GM04504 (cell line): ENCODE measurements around the gene CHKA.

ENCODE experiments used
- DNase-seq: peaks from one replicate; pipeline ENCODE4 v3.0.0-alpha.2; 2012; ENCODE audit warnings: low read depth

The CHKA gene

DNA sequence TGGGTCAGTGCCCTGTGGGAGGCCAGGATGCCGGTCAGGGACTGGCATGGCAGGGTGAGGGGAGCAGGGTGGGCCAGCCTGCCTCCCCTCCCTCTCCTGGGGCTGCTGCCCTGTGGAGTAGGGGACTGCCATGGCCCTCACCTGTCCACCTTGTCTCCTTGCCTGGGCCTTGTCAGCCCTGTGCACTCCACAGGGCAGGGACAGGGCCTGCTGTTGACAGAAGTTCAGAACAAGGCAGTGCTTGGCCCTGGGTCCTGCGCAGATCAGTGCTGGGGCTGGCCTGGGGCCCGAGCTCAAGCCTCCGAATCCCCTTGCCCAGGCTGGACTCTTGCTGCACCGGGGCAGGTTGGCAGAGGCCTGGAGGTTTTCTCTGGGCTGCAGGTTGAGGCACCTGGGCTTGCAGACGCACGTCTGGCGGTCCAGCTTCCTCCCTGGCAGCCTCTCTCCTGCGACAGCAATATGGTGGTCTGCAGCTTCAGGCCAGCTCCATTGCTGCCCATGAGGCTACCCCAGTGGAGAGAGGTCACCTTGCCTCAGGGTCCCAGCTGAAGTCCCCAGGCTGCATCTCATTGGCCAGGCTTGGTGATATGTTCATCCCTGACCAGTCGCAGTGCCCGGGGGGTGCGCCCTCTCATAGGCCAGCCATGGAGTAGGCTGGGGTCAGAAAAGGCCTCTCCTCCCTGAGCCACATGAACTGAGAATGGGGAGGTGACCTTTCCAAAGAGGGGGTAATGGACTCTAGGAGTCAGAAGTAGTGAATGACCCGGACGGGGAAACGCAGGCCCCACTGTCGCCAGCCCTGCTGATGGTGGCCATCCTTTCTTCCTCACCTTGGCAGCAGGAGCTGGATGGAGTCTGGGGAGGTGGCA, 21.5 kb upstream of the CHKA start:
- no peak for DNase-seq

DNA sequence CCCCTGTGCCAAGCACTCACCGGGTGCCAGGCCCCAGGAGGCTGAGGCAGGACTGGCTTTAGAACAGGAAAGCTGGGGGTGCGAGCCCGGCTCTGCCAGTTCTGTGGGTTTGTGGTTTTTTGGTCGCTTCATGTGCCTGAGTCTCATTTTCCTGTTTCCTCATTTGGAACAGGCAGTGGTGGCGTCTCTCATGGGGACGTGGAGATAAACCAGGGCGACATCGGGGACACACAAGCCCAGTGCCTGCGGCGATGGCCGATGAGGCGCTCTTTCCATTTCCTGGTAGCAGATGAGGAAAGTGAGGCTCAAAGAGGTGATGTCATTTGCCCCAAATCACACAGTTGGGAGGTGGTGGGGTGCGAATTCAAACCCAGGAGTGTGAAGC, 20.8 kb upstream of the CHKA start:
- DNase-seq = no peak

DNA sequence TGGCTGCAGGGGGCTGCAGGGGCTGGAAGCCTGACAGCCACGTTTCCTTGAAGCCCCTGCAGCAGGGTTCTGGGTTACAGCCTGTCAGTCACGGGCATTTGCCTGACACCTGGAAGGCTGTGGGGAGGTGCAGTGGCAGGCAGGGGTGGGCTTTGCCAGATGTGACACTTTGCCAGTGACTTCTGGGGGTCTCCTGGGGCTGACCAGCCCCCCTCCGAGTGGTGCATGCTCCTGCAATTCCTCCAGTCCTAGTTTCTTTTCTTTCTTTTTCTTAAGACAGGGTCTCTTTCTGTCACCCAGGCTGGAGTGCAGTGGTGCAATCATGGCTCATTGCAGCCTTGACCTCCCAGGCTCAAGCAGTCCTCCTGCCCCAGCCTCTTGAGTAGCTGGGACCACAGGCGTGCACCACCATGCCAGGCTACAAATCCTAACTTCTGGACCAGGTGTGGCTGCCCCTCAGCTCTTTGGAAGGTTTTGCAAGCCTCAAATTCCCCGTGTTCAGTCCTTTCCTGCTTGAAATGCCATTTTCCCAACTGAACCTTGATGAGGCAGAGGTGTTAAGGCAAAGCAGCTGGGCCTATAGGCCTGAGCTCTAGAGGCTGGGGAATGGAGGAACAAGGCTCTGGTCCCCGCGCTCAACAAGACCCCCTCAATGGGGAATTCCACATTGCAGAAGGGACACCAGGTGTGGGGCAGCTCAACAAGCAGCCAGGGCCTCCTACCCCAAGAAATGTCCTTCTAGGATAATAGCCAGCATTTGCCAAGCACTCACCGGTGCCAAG, 20.2 kb upstream of the CHKA start:
- no peak for DNase-seq

DNA sequence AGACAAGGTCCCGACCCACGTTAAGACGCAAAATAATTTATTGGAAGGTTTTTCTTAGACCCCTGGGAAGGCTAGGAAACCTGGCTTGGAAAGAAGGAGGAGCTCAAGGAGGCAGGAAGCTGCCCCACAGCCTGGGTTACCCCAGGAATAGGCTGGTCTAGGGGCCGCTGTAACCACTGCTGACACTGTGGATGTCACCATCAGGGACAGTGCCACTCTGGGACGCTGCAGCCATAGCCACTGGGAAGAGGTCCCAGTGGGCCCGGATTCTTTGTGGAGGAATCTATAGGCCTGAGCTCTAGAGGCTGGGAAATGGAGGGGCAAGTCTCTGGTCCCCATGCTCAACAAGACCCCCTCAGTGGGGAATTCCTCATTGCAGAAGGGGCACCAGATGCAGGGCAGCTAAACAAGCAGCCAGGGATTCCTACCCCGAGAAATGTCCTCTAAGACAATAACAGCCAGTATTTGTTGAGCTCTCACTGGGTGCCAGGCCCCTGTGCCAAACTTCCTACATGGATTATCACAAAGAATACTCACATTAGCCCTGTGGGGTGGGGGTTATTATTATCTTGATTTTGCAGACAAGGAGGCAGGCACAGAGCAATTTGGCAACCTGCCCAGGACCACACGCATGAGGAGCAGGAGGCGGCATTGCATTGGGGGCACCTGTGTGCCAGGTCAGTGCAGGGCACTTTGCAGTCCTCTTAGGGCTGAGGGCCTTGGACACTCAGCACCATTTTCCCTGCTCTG, 19.5 kb upstream of the CHKA start:
- DNase-seq = no peak

DNA sequence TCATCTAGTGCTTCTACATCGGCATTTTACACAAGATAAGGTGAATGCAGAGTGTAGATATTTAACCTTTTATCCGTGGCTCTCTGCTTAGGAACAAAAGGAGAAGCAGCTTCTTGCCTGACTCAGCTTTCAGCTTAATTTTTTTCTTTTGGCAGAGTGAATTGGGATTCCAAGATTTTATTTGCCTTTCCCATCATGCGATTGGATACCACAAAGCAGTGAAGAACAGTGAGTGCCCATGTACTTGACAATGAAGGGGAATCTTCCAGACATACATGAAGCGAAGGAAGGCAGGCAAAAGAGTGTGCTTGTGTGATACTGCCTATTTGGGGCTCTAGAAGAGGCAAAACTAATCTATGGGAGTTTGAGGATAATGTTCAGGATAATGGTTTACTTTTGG, 17.0 kb upstream of the CHKA start:
- DNase-seq = no peak

DNA sequence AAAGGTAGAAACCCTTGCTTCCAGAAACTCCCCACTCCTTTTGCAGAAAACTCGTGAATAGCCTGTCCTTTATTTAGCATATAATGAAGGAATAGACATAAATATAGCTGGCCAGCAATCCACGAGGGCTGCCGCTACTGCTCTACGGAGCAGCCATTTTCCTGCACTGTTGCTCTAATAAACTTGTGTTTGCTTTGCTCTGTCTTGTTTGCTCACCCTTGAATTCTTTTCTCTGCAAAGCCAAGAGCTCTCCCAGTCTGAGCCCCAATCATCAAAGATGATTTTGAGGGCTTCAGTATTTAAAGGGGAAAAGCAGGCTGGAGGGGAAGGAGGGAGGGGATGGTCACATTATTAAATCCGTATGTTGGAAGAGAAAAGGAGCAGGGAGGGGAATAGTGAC, 16.6 kb upstream of the CHKA start:
- no peak for DNase-seq

DNA sequence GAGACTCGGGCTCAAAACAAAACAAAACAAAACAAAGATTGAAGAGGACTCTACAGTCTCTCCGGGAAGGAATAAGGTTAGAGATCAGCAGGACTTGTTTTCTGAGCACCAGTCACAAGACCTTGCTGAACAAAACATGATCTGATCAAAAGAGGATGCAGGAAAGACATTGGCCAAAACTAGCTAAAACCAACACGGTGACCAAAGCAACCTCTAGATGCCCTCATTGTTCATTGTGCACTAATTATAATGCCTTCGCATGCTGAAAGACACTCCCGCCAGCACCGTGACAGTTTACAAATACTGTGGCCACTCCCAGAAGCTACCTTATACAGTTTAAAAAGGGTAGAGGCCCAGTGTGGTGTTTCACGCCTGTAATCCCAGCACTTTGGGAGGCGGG, 15.7 kb upstream of the CHKA start:
- DNase-seq = no peak

DNA sequence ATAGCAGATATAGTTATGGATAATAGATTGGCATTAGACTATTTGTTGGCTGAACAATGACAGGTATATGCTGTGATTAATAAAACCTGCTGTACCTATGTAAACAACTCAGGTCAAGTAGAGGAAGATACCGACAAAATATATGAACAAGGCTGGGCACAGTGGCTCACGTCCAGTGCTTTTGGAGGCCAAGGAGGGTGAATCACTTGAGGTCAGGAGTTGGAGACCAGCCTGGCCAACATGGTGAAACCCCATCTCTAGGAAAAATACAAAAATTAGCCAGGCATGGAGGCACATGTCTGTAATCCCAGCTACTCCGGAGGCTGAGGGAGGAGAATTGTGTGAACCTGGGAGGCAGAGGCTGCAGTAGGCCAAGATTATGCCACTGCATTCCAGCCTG, 14.0 kb upstream of the CHKA start:
- DNase-seq = no peak

DNA sequence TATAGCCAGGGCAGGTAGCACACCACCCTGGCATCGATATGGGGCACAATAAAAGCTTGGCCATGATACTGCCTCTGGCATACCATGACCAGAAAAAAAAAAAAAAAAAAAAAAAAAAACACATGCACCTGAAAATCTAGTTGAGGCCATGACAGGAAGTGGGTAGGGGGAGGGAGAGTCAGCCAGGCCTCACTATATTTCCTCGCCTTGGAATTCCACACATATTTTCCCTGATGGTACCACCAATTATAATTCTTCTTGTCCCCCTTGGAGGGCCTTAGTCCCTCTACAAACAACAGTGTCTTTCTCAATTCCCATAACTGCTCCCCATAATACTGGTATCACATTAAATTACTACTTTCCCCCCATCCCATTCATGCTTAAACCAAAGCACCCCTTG, 12.6 kb upstream of the CHKA start:
- DNase-seq = no peak

DNA sequence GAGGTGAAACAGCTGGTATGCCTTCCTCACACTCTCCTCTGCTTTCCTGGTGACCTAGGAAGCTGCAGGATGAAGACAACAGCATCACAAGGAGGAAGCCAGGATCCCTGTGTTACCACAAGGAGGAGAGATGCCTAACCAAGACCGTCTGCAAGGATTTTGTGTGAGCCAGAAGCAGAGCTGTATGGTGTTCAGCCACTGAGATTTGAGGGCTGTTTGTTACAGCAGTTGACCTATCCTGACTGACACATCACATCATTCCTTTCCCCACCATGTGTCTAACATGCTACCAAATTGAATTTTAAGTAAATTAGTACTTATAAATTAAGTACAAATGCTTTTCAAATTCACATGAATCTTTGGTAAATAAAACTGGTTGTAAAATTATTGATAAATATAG, 8.9 kb upstream of the CHKA start:
- no peak for DNase-seq

DNA sequence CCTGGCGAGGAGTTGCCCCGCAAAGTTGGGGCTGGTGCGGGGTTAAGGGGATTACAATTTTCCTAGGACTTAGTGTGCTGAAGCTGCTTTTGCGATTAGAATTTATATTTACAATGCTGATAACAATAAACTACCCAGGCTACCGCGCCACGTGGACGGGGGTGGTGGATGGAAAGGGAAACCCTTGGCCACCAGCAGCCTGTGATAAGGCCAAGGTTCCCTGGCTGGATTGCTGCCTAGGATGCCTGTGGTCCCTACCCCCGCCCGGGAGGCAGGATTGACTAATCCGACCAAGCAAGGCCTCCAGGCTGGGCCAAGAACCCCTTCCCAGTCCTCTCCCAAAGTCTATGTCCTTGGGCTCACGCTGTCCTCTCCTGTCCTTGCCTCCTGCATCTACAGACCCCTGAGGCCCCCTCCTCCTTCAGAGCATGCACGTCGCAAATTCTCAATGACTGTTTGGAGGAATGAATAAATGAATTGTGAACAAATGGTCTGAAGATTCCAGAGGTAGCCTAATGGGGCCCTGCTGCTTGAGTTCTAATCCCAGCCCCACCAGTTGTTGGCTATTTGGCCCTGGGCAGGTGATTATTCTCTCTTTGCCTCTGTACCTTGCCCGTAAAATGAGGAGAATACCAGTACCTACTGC, 7.6 kb upstream of the CHKA start:
- no peak for DNase-seq

DNA sequence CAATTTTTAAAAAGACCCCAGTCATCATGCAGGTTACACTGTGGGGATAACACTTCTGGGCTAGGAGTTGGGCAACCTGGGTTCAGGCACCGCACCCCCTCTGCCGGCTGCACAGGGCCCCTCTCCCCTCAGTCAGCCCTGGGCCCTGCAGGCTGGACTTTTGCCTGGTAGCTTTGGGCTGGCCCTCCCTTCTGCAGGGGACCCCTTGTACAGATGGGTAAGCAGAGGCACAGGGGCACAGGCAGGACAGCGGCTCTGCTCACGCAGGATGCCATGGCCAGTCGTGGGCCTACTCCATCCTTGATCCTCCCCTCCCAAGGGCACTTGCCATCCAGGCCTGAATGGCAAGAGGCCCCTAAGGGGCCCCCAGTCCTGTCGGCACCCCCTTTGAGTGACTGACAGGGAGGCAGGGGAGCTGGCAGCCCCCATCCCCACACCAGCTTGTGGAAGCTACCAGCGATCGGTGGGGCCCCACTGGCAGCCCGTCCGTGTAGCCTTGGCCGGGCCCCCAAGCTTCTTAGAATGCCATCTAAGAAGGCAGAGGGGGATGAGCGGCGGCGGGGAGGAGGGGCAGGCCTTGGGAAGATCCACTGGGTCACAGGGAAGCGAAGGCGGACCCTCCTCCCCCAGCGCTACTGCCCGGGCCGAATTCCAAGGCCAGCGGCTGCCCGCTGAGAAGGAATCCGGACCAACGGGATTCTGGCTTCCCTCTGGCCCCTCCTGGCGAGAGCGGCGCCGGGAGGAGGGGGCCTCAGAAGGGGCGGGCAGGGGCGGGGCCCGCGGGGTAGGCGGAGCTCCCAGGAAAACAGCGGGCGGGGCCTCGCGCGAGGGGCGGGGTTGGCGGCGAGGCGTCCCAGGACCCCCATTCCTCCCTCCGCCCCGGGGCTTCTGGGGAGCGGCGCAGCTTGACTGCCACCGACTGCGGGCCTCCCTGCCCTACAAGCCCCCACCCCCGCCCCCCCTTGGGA, 6.8 kb upstream of the CHKA start:
- DNase-seq = no peak

DNA sequence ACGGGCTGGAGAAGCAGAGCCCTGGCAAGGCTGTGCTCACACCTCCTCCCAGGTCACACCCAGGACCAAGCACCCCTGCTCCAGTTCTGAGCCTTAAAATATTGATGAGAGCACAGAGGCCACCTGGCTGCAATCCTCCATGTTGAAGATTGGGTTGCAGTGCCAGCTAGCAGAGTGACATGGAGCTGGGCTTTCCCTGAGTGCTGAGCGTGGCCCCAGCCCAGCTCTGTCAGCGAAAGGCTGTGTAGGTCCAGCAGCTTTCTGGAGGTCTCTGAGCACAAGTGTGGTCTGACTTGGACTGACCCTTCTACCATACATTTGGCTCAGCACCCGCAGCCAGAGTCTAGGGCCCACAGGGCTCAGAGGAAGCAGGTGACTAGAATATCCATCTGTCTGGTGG, 4.0 kb upstream of the CHKA start:
- no peak for DNase-seq

DNA sequence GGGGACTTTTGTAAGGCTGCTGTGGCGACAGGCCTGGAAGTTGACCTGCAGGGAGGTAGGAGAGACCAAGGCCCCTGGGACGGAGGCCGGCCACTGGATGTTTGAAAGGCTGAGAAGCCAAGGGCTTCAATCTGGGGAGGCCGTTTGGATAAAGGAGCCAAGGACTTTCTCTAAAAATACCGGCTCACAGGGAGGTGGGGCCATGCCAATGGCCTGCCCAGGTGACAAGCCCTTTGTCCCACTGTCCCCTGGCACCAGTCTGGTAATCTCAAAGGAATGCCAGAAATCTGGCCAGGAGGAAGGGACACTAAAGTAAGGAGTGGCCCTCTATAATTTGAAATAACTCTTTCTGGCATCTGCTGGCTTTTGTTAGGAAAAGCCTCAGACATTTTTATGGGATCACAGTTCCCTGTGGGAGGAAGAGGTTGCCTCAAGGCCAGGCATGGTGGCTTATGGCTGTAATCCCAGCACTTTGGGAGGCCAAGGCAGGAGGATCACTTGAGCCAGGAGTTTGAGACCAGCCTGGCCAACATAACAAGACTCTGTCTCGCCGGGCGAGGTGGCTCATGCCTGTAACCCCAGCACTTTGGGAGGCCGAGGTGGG, 1.9 kb upstream of the CHKA start:
- DNase-seq = no peak

DNA sequence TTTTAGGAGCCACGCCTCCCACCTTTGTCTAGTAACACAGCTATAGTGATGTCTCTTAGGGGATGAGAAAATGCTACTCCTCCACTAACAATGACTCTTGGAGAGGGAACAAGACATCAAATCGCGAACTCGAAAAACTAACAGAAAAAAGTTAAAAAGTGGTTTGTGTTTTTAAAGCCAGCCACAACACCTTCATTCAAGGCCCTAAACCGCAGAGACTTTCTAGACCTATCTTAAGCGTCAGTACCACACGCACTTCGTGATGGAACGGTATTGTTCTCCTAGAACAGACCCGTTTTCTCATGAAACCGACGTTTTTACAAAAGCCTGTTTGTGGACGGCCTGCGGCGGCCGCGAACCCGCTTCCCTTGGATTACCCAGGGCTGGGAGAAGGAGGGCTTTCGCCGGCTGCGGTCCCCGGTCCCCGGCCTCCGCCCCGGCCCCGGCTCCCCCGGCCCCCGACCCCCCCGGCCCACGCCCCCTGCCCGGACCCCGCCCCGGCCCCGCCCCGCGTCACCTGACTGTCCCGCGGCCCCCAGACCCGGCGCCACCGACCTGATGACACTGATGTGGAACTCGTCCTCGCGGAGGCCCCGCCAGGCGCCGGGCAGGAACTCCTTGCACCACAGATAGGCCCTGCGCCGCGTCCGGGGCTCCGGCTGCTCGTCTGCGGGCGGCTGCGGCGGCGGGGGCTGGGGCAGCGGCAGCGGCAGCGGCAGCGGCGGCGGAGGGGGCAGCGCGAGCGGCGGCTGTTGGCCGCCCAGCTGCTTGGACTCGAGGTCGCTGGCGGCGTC, 718 bp downstream of the CHKA start:
- no peak for DNase-seq

DNA sequence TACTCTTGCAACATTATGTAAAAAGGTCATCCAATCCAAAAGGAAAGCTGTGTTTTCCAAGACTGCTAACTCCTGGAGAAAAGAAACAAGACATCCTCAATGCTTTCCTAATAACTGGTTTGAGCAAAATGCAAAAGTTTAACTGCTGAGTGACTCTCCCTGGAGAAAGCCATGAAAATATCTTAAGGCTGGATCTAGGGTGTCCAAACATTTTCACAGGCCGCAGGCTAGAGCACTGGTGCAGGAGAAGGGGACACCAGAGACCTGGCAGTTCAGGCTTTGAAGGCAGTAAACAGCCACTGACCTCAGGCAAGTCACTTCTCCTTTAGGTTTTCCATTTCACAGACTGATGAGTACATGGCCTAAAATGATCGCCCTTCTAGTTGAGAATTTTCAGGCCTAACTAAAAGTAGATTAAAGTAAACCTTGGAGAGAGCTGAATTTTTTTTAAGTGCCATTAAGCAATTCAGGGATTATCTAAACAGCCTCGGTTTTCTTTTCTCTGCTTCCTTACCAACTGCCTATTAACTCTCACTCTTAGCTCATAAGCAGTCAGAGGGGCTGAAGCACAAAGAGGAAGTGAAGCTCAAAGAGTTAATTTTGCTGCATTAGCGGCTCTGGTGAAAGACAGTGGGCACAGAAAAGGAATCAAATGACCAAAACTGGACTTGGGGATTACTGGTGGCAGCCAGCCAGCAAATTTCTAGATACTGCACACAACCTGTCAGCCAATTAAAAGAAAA, 2.3 kb downstream of the CHKA start:
- no peak for DNase-seq

DNA sequence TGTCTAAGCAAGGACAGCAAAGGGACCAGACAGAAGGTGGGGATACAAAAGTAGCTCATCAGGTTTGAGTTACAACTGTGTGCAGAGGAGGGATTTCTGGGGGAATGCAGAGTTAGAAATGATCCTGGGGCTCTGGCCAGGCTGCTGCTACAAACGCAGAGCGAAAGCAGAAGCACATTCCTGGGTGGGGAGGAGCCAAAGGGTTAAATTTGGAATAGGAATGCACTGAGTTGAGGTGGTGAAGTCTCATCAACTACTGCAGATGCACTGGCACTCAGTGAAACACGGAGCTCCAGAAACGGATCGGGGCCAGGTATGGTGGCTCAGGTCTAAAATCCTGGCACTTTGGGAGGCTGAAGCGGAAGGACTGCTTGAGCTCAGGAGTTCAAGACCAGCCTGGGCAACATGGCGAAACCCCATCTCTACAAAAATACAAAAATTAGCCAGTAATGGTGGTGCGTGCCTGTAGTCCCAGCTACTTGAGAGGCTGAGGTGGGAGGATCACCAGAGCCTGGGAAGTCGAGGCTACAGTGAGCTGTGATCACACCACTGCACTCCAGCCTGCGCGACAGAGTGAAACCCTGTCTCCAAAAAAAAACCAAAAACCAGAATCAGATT, 3.2 kb downstream of the CHKA start:
- DNase-seq = no peak

DNA sequence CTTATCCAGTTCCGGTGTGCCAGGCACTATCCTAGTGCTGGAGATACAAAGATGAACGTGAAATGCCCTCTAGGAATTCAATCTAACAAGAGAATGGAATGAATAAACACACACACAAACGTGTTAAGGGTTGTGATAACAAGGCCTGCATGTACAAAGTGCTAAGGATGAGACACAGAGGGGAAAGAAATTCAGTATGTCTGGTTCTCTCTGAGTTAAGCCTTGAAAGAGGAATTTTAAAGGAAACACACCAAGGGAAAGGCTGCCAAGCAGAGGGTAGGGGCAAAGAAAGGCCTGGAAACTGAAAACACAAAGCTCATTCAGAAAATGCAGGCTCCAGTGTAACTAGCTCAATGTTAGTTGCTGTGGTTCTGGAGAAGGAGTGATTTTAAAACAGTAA, 4.2 kb downstream of the CHKA start:
- DNase-seq = no peak

DNA sequence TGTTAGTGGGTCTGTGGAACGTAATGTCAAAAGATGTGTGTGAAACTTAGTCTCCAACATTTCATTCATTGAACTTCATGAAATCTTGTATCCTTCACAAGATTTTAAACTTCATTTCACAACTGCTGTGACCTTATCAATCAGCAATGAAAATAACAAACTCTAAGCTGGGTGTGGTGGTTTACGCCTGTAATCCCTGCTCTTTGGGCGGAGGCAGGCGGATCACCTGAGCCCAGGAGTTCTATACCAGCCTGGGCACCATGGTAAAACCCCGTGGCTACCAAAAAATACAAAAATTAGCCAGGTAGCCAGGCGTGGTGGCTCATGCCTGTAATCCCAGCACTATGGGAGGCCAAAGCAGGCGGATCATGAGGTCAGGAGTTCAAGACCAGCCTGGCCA, 5.1 kb downstream of the CHKA start:
- DNase-seq = no peak
